Trophoblast cell (in vitro differentiated cells and primary cell): Measurements from ENCODE around the gene HOXD3.
A peak's percentile ranks its signal among the peaks of the same experiment; 100 is the strongest.

Source experiments
- DNase-seq, 2 donors: peaks; one replicate each; pipeline ENCODE4 v3.0.0-alpha.2; 2016
- H2AFZ ChIP-seq: 2 replicates; pipeline ENCODE4 v1.6.1; 2013; ENCODE audit warnings: low read length, moderate library complexity, mild to moderate bottlenecking; ENCODE audit not compliant: insufficient read depth, poor library complexity
- H2AK5ac ChIP-seq: 2 replicates; pipeline ENCODE4 v1.6.1; 2013; ENCODE audit warnings: mild to moderate bottlenecking, low read length
- H2BK120ac ChIP-seq: 2 replicates; pipeline ENCODE4 v1.6.1; 2013; ENCODE audit warnings: low read length, mild to moderate bottlenecking, moderate library complexity; ENCODE audit not compliant: insufficient read depth, poor library complexity
- H2BK12ac ChIP-seq: 2 replicates; pipeline ENCODE4 v1.6.1; 2013; ENCODE audit warnings: mild to moderate bottlenecking, low read length, moderate library complexity
- H2BK5ac ChIP-seq: 2 replicates; pipeline ENCODE4 v1.6.1; 2013; ENCODE audit warnings: low read length, low read depth, moderate library complexity, mild to moderate bottlenecking; ENCODE audit not compliant: poor library complexity
- H3K14ac ChIP-seq: 2 replicates; pipeline ENCODE4 v1.6.1; 2013; ENCODE audit warnings: mild to moderate bottlenecking, low read length
- H3K18ac ChIP-seq: 2 replicates; pipeline ENCODE4 v1.6.1; 2013; ENCODE audit warnings: mild to moderate bottlenecking, low read length
- H3K23ac ChIP-seq: 2 replicates; pipeline ENCODE4 v1.6.1; 2013; ENCODE audit warnings: low read length
- H3K27ac ChIP-seq: 2 replicates; pipeline ENCODE4 v1.5.1; 2013; ENCODE audit warnings: low read depth, mild to moderate bottlenecking, inconsistent platforms, low read length, moderate library complexity
- H3K27me3 ChIP-seq: 2 replicates; pipeline ENCODE4 v1.6.1; 2013; ENCODE audit warnings: inconsistent platforms, mild to moderate bottlenecking, low read length, moderate library complexity; ENCODE audit not compliant: insufficient read depth
- H3K36me3 ChIP-seq, 2 experiments: 1 replicate in 1 of 2; 2 replicates in 1 of 2; pipeline ENCODE4 v1.6.1; 2013; ENCODE audit warnings: low read length in 2 of 2, mild to moderate bottlenecking in 2 of 2, moderate library complexity in 1 of 2; ENCODE audit not compliant: insufficient read depth in 2 of 2, control insufficient read depth in 1 of 2
- H3K4ac ChIP-seq: 2 replicates; pipeline ENCODE4 v1.6.1; 2013; ENCODE audit warnings: low read depth, mild to moderate bottlenecking, low read length, moderate library complexity
- H3K4me1 ChIP-seq, 2 experiments: 1 replicate in 1 of 2; 2 replicates in 1 of 2; pipeline ENCODE4 v1.6.1; 2013; ENCODE audit warnings: low read length in 2 of 2, mild to moderate bottlenecking in 2 of 2, moderate library complexity in 1 of 2; ENCODE audit not compliant: insufficient read depth in 2 of 2, control insufficient read depth in 1 of 2
- H3K4me2 ChIP-seq: 2 replicates; pipeline ENCODE4 v1.6.1; 2013; ENCODE audit warnings: inconsistent platforms, mild to moderate bottlenecking, low read length, moderate library complexity
- H3K4me3 ChIP-seq: 2 replicates; pipeline ENCODE4 v1.5.1; 2013; ENCODE audit warnings: mild to moderate bottlenecking, low read depth, low read length, inconsistent platforms
- H3K79me1 ChIP-seq: one replicate; pipeline ENCODE4 v1.6.1; 2013; ENCODE audit warnings: low read length
- H3K79me2 ChIP-seq: 2 replicates; pipeline ENCODE4 v1.6.1; 2013; ENCODE audit warnings: low read length, mild to moderate bottlenecking; ENCODE audit not compliant: control insufficient read depth, insufficient read depth, poor library complexity
- H3K9ac ChIP-seq: 2 replicates; pipeline ENCODE4 v1.6.1; 2013; ENCODE audit warnings: mild to moderate bottlenecking, low read length
- H3K9me3 ChIP-seq: 2 replicates; pipeline ENCODE4 v1.6.1; 2013; ENCODE audit warnings: low read depth, mild to moderate bottlenecking, control low read depth, inconsistent platforms, low read length; ENCODE audit not compliant: insufficient read depth
- H4K12ac ChIP-seq: 2 replicates; pipeline ENCODE4 v1.6.1; 2013; ENCODE audit warnings: low read depth, mild to moderate bottlenecking, low read length, moderate library complexity
- H4K8ac ChIP-seq: 2 replicates; pipeline ENCODE4 v1.6.1; 2013; ENCODE audit warnings: low read depth, mild to moderate bottlenecking, low read length, moderate library complexity
- H4K91ac ChIP-seq: one replicate; pipeline ENCODE4 v1.6.1; 2013; ENCODE audit warnings: low read depth, mild to moderate bottlenecking, low read length, moderate library complexity
- WGBS: extraction: QIAGEN DNeasy Blood & Tissue Kit; methylation state at CpG from one replicate; pipeline ENCODE4 v1.1.7; 2013; ENCODE audit warnings: missing lambda C conversion rate; ENCODE audit not compliant: insufficient read length, insufficient coverage; ENCODE audit errors: extremely low coverage; 5-methylcytosine and 5-hydroxymethylcytosine counted together

The HOXD3 gene

DNA sequence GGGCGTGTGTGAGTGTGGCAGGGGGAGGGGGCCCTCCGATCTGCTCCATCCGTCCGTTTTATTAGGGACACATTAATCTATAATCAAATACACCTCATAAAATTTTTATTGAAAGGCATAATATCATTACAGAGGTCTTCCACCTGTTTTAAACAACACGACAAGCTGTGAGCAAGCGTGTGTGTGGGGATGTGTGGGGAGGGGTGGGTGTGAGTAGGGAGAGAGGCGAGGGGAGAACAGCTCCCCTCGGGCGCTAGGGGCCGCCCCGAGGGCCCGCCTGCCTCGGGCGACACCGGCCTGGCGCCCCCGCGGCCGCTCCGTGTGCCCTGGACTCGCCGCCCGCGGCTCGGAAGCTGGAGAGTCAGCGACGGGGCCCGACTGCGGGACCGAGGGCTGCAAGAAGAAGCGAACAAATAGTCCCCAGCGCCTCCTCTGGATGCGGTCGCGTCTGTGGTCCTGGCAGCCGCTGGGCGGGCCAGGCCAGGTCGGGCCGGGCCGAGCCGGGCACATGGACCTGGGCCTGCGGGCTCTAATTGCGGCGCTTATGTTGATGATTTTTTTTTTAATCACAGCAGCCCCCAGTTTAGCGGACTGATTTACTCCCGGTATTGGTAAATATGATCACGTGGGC, 34.9 kb upstream of the HOXD3 start:
- Histone ChIP-seq H3K4ac (no peak overlapping the region), H2BK12ac (no peak overlapping the region), H3K4me2 (peak overlapping the region; percentile 80), H2AFZ (no peak overlapping the region), H3K4me3 (peak overlapping the region; percentile 25), H4K12ac (no peak overlapping the region), H3K9me3 (peaks cover 11% of the 10 kb centered on the region), H3K14ac (no peak overlapping the region), H3K27me3 (peaks cover 84% of the 10 kb centered on the region), H3K23ac (no peak overlapping the region), H2AK5ac (no peak overlapping the region), H3K79me2 (no peaks in the 10 kb centered on the region), H2BK5ac (no peak overlapping the region), H2BK120ac (no peak overlapping the region), H3K79me1 (no peaks in the 10 kb centered on the region), H4K91ac (no peak overlapping the region), H3K9ac (no peak overlapping the region), H3K27ac (no peak overlapping the region), H4K8ac (no peak overlapping the region), H3K18ac (no peak overlapping the region), H3K4me1 (peaks cover 5 to 9% of the 10 kb centered on the region in 2 experiments), H3K36me3 (no peaks in the 10 kb centered on the region)
- DNase-seq = no peak
- no CpG with 5 or more reads among the region's 47 CpGs for WGBS

DNA sequence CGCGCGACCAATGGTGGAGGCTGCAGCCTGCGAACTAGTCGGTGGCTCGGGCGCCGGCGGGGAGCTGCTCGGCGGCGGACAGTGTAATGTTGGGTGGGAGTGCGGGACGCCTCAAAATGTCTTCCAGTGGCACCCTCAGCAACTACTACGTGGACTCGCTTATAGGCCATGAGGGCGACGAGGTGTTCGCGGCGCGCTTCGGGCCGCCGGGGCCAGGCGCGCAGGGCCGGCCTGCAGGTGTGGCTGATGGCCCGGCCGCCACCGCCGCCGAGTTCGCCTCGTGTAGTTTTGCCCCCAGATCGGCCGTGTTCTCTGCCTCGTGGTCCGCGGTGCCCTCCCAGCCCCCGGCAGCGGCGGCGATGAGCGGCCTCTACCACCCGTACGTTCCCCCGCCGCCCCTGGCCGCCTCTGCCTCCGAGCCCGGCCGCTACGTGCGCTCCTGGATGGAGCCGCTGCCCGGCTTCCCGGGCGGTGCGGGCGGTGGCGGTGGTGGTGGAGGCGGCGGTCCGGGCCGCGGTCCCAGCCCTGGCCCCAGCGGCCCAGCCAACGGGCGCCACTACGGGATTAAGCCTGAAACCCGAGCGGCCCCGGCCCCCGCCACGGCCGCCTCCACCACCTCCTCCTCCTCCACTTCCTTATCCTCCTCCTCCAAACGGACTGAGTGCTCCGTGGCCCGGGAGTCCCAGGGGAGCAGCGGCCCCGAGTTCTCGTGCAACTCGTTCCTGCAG, 34.3 kb upstream of the HOXD3 start, which contains the start of gene HOXD9:
Gene HOXD9, plus strand, starts transcription at position 37 of the 728 bp plus-strand sequence. Its CDS starts 50 bp downstream, at position 87.
- peak in 1 of 2 donors; percentile 34 for DNase-seq
- H2BK12ac ChIP-seq = no peak within 1 kb of the TSS
- H3K9me3 ChIP-seq = peaks cover 8% of the 10 kb centered on the region
- peak within 1 kb of the TSS; percentile 80 for H3K4me2 ChIP-seq
- WGBS = no CpG with 5 or more reads among the region's 84 CpGs
- no peak within 1 kb of the TSS for H2AK5ac ChIP-seq
- no peak within 1 kb of the TSS for H3K27ac ChIP-seq
- H4K12ac ChIP-seq = no peak within 1 kb of the TSS
- no peaks in the 10 kb centered on the region for H3K79me2 ChIP-seq
- H3K23ac ChIP-seq = no peak within 1 kb of the TSS
- peaks cover 78% of the 10 kb centered on the region for H3K27me3 ChIP-seq
- H3K4me3 ChIP-seq = peak within 1 kb of the TSS; percentile 37
- H4K8ac ChIP-seq = no peak within 1 kb of the TSS
- no peak within 1 kb of the TSS for H3K14ac ChIP-seq
- H3K9ac ChIP-seq = no peak within 1 kb of the TSS
- H3K4ac ChIP-seq = no peak within 1 kb of the TSS
- no peak within 1 kb of the TSS for H4K91ac ChIP-seq
- no peak within 1 kb of the TSS for H3K18ac ChIP-seq
- no peak within 1 kb of the TSS for H2BK5ac ChIP-seq
- no peaks in the 10 kb centered on the region for H3K36me3 ChIP-seq
- no peak within 1 kb of the TSS for H2BK120ac ChIP-seq
- no peaks in the 10 kb centered on the region for H3K79me1 ChIP-seq
- peaks cover 5 to 9% of the 10 kb centered on the region in 2 experiments for H3K4me1 ChIP-seq
- peak within 1 kb of the TSS; percentile 24 for H2AFZ ChIP-seq

DNA sequence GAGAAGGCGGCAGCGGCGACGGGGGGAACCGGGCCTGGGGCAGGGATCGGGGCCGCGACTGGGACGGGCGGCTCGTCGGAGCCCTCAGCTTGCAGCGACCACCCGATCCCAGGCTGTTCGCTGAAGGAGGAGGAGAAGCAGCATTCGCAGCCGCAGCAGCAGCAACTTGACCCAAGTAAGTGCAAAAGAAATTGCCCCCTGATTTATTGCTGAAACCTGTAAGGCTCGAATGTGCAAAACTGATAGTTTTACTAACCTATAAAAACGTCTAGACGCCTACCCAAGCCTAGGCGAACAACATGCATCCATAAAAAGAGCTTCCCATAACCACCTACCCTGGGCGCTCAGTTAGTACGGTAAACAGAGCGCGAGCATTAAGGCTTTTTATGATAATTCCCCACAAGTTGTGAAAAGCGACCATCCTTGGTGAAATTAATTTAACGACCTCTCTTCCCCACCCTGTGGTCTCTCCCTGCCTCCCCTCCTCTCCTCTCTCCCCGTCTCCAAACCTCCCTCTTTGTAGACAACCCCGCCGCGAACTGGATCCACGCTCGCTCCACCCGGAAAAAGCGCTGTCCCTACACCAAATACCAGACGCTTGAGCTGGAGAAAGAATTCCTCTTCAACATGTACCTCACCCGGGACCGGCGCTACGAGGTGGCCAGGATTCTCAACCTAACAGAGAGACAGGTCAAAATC, 33.5 kb upstream of the HOXD3 start:
- H3K18ac ChIP-seq = no peak overlapping the region
- H3K79me2 ChIP-seq = no peaks in the 10 kb centered on the region
- H2AFZ ChIP-seq = no peak overlapping the region
- no peak overlapping the region for H4K12ac ChIP-seq
- H3K4me3 ChIP-seq = peak overlapping the region; percentile 37
- peaks cover 8% of the 10 kb centered on the region for H3K9me3 ChIP-seq
- peaks cover 5 to 9% of the 10 kb centered on the region in 2 experiments for H3K4me1 ChIP-seq
- no peak overlapping the region for H2BK12ac ChIP-seq
- H2BK5ac ChIP-seq = no peak overlapping the region
- no peak overlapping the region for H3K9ac ChIP-seq
- no peaks in the 10 kb centered on the region for H3K79me1 ChIP-seq
- H2AK5ac ChIP-seq = no peak overlapping the region
- no peak overlapping the region for H3K23ac ChIP-seq
- no peak overlapping the region for H3K14ac ChIP-seq
- H3K36me3 ChIP-seq = no peaks in the 10 kb centered on the region
- H3K27me3 ChIP-seq = peaks cover 77% of the 10 kb centered on the region
- no peak for DNase-seq
- H3K4me2 ChIP-seq = peak overlapping the region; percentile 80
- H2BK120ac ChIP-seq = no peak overlapping the region
- no peak overlapping the region for H4K91ac ChIP-seq
- no CpG with 5 or more reads among the region's 40 CpGs for WGBS
- no peak overlapping the region for H3K4ac ChIP-seq
- no peak overlapping the region for H3K27ac ChIP-seq
- H4K8ac ChIP-seq = no peak overlapping the region

- no peak overlapping the region for H3K18ac ChIP-seq
- no peak overlapping the region for H3K4me2 ChIP-seq
- H3K27ac ChIP-seq = no peak overlapping the region
- H2AFZ ChIP-seq = no peak overlapping the region
- H3K9ac ChIP-seq = no peak overlapping the region
- H4K91ac ChIP-seq = no peak overlapping the region
- no peak overlapping the region for H2BK5ac ChIP-seq
- peaks cover 8% of the 10 kb centered on the region for H3K9me3 ChIP-seq
- no peak overlapping the region for H4K12ac ChIP-seq
- peaks cover 80% of the 10 kb centered on the region for H3K27me3 ChIP-seq
- no peak overlapping the region for H3K4ac ChIP-seq
- no peak for DNase-seq
- H3K4me1 ChIP-seq = peaks cover 10 to 13% of the 10 kb centered on the region in 2 experiments
- H2BK12ac ChIP-seq = no peak overlapping the region
- H2BK120ac ChIP-seq = no peak overlapping the region
- H3K14ac ChIP-seq = no peak overlapping the region
- no peak overlapping the region for H2AK5ac ChIP-seq
- no CpG with 5 or more reads among the region's 34 CpGs for WGBS
- H4K8ac ChIP-seq = no peak overlapping the region
- no peaks in the 10 kb centered on the region for H3K36me3 ChIP-seq
- no peak overlapping the region for H3K23ac ChIP-seq
- no peaks in the 10 kb centered on the region for H3K79me1 ChIP-seq
- no peaks in the 10 kb centered on the region for H3K79me2 ChIP-seq
- no peak overlapping the region for H3K4me3 ChIP-seq
These were observed 32.8 kb upstream of the HOXD3 start for GRCh38 chr2:176124110-176124946.
